Inferior parietal cortex (tissue), 1 donor: ENCODE results near the gene CELSR1.

Source experiments
- DNase-seq: peaks from one replicate; pipeline ENCODE4 v3.0.0-alpha.2; 2016; ENCODE audit errors: extremely low spot score

The CELSR1 gene

DNA sequence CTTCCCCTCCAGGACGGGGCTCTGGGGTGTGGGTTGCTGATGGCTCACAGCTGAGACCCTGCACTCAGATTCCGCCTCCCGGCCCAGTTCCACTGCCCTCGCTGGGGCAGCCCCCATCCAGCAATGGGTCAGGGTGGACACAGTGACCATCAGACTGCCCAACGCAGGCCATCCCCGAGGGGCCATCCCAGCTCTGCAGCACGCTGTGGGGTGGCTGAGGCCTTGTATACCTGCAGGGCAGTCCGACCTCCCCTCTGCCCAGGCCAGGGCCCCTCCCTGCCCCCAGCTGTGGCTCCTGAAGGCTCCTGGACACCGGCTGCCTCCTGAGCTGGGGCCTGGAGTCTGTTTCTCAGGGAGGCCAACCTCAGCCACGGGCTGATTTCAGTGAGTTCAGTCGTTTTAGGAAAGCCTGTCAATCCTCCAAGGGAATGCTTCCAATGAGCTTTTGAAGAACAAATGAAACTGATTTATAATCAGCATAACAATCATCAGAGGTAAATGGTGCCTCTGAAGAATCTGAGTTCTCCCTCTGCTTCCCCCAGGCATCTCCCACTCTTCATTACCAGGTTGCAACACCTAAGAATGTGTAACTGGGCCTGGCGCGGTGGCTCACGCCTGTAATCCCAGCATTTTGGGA, 95.1 kb downstream of the CELSR1 start:
- no peak for DNase-seq

DNA sequence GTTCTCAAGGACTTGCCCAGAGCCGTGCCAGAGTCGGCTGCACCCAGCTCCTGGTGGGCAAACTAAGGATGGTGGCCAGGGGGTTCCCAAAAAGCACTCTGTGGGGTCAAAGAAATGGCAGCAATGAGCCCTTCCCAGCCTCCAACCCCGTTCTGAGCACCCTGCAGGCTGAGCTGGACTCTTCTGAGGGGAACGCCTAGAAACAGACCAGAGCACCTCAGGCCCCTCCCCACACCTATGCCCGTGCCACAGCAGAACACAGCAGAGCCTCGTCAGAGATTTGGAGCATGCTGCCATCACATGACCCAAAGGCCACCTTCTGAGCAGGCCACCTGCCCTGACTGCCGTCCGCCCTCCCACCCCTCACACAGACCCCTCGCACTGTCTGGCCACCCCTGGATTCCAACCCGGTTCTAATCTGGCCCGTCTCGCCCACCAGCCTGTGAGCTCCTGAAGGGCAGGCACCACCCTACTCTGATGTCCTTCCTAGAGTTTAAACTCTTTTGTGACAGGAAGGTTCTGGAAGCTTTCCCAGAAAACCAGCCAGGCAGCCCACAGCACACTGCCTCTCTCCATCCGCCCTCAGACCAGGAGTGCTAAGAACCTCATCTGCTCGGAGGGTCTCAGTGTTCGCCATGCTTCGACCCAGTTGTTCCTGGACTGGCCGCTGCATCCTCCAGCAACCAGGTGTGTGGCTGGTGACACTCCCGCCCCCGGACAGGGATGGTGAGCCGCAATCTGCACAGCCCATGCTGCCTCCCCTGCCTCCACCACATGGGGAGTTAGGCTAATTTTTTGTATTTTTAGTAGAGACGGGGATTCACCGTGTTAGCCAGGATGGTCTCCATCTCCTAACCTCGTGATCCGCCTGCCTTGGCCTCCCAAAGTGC, 97.6 kb downstream of the CELSR1 start:
- no peak for DNase-seq

DNA sequence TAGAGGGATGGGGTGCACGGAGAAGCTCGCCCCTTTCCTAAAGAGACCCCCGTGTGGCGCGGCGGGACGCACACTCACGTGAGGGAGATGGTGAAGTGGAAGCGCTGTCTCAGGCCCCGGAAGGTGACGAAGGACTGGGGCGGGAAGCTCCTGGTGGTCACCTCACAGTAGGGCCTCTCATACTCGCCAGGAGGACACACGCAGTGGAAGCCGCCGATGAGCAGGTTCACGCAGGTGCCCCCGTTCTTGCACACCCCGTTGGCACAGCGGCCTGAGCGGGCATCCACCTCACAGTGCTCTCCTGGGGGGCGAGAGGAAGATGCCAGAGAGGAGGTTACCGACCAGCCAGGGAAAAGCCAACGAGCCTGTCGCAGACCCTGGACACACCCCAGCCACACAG, 98.3 kb downstream of the CELSR1 start:
- DNase-seq: no peak

DNA sequence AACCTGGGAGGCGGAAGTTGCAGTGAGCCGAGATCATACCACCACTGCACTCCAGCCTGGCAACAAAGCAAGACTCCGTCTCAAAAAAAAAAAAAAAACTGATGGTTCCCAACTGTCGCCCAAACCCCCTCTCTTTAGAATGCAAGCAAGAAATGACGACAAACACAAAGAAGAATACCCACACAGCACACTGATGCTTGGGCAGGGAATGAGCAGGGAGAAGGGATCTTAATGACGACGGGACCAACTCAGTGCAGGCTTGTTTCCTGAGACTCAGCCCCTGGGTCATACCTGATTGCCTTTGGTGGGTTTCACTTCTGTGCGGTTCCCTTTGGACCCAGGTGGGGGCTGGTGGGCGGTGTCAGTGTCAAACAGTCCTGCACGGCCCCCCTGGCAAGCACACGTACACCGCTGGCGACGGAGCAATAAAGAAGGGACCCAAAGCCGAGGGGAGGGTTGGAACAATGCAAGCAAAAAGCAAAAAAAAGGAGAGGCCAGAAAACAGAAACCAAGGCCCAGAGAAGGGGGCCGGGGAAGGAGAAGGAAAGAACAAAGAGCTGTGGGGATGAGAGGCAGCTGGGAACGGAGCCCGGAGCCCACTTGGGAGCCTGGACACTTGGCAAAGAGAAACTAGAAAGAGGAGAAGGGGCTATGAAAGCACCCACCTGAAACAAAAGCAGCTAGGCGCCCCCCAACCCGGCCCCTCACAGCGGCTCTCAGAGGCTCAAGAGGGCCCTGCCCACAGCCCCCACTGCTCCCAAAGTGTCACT, 99.6 kb downstream of the CELSR1 start:
- no peak for DNase-seq

DNA sequence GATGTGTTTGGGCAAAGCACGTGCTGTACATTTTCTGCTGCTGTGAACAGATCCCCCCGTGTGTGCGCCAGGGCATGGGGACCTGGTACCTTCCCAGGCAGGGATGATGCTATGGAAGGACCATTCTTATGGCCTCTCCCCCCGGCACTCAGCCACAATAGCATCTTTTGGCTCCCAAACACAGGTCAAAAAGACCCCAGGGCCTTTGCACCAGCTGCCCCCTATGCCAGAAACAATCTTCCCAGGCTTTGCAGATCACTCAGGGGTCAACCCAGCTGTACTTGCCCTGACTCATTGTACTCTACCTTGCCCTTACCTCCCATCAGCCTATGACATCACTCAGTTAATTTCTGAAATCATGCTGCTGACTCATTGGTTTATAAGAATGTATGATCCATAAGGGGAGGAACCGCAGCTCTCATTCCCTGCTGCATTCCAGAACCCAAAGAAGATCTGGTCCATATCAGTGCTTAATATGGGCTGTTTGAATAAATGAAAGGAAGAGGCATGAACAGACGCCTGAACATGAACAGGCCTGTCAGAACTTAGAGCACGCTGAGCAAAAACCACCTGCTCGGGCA, 100.7 kb downstream of the CELSR1 start:
- DNase-seq: no peak

DNA sequence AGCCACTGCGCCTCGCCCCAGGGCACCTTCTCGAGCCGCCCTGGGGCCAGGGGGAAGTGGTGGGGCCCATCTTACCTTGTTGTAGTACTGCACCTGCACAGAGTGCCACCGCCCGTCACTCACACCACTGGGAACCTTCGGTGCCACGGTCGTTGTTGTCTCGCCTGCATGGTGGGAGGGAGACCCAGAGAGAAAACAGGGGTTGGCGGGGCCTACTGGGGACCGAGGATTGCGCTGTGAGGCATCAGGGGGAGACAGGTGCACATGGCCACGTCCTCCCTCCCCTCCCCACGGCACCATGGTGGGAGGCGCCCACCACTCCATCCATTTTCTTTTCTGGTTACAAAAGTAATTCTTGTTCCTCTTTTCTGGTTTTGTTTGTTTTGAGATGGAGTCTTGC, 104.1 kb downstream of the CELSR1 start:
- DNase-seq: no peak

DNA sequence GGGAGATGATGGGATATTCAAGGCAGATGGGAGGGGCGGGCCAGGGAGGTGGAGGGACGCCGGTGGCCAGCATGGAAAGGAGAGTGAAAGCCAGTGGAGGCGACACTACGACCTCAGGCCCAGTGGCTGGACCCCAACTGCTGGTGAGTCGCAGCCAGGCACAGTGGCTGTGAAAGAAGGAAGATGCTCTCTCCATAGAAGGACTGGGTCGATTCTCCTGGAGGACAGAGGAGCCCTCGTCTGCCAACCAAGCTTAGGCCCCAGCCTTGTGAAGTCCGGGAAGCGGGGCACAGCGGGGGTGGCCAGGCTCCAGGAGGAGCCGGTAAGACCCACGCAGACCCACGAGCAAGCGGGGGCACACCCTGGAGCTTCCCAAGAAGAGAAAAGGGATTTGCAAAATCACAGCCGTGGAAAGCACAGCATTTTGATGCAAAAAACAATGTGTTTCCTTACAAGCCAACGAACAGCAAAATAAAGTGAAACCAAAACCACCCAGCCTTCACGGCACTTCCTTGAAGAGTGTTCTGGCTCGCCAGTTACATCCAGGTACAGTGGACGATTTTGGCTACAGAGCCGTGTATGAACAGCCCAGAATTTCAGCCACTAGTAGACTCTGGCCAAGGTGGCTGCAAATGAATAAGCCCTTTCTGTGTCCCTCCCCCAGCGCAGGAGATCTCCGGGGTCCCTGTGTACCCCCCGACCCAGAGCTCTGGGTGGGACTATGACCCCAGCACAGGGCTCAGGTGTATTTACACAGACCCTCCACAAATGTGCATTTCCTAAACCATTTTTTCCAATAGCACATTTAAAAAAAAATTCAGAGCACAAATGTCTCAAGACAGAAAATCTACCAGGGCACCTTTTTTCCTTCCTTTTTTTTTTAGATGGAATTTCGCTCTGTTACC, 105.0 kb downstream of the CELSR1 start:
- no peak for DNase-seq

DNA sequence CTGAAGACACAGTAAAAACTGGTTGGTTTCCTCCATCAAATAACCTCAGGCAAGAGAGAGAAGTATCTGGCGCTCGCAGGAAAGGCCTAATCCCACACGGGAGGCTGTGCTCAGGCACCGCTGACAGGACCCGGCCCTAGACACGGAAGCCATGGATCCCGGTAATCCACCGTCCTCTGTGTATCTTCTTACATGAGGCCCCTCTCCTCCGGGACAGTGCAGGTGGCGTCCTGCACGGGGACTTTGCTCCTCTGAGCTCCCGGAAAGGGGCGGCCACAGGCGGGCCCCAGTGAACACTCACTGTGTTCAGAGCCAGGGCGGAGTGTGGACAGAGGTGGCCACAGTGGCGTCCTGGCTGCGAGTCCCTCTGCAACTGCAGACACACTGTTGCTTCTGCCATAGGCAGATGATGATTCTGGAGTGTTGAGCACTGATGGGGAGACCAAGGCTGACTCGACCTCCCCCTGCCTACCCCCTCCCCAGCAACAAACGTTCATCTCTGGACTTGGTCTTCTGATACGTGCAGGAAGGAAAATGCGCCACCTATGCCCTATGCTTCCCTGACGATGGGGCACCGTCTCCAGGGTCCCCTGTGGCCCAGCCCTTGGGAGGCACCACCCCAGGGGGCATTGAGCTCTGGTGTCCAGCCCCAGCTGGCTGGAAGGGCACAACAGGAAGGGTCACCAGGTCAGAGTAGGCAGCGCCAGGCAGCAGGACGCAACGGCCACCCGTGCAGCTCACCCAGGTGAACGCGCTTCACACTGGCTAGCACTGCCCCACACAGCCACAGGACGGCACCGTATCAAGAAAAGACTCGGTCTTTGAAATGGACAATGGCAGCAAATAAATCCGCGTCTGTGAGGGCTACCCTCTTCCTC, 106.2 kb downstream of the CELSR1 start:
- no peak for DNase-seq

DNA sequence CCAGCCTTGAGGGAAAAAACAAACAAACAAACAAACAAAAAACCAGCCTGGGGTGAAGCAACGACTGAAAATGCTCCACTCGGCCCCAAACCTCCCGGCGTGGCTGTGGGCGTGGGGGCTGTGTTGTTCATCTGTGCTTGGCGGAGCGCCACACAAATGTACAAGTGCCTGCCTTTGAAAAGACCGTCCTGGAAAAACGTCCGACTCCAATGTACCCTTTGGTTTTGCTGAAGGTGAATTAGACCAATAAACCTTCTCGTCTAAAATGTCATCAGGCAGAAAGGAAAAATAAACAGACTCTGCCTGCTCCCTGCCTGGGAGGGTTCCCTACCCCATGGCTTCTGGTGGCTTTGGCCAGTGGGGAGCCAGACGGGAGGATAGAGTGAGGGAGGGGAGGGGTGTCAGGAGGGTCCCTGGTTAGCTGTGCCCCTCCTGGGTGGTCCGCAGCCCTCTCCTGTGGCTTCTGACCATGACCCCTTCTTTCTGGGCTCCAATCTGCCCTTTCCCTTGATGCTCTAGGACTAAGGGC, 108.0 kb downstream of the CELSR1 start:
- no peak for DNase-seq

DNA sequence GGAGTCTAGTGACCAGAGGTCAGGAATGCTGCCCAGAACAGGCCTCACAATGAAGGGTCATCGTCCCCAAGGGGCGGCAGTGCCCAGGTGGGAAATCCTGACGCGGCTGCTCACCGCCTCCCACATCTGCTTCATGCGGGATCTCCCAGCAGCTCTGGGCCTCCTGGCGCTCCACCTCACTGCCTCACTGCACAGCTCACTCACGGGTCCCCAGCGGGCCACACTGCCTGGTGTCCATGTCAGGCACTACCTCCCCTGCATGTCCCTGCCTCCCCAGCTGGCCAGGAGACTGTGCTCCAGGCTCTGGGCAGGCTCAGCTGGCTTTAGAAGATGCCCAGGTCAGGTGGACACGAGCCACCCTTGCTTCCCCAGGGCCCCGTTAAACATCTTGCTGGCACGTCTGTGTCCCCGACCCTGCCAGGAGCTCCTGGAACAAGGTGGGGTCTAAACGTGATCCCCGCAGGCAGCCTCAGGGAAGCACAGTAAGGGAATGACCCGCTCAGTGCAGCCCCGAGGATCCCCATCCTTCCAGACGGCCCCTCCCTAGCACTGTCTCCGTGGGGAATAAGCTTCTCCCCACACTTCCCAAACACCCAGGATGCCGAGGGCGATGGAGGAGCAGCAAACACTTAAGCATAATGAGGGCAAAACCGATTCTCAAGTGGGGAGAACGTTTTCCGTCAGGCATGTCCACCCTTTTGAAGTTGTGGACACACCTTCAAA, 108.7 kb downstream of the CELSR1 start:
- DNase-seq: no peak

DNA sequence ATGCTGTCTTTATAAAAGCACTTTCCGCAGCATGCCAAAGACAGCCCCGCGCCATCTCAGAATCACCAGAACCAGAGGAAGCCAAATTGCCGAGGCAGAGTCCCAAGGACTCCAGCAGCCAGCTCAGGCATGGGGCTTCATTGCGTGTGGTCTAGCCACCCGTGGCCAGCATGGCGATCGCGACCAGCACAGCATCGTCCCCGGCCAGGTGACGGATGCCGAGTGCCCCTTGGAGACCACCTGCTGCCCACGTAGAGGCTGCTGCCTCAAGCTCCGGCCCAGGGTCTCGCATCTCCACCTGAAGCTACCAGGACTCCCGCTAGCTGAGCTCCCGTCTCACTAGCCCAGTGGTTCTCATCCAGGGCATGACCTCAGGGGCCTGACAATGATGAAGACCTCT, 109.2 kb downstream of the CELSR1 start:
- no peak for DNase-seq

DNA sequence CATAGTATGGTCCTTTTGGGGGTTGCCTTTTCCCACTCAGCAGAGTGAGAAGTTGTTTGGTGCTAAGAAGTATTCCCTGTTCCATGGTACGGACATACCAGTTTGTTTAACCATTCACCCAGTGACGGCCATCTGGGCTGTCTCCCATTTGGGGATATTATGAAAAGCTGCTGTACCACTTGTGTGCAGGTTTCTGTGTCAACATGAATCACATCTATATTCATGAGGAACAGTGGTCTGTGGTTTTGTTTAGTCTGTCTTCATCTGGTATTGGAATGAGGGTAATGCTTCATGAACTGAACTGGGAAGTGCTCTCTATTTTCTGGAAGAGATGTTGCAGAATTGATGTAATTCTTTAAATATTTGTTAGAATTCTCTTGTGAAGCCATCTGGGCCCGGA, 112.4 kb downstream of the CELSR1 start:
- no peak for DNase-seq

DNA sequence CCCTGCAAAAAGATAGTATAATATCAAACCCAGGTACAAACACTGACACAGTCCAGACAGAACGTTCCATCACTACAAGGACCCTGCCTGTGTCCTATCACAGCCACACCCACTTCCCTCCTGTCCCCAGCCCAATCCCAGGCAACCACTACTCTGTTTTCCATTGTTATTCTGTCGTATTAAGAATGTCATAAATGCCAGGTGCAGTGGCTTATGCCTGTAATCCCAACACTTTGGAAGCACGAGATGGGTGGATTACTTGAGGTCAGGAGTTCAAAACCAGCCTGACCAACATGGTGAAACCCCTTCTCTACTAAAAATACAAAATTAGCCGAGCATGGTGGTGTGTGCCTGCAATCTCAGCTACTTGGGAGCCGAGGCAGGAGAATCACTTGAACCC, 112.9 kb downstream of the CELSR1 start:
- DNase-seq: no peak

DNA sequence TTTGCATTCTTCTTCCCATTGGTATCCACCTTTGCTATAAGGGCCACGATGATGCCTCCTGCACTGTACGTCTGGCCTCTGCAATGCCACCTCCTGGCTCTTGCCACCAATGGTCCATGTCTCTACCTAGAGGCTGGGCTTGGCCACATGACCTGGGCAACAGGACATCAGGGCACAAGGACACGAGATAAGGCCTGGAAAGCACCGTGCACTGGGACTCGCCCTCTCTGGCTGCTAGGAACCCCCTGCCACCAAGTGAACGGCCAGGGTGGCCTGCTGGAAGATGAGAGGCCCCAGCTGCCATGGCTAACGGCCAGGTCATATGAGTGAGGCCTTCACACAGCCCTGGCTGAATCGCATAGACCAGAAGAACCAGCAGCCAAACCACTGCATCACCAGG, 114.5 kb downstream of the CELSR1 start:
- DNase-seq: no peak

DNA sequence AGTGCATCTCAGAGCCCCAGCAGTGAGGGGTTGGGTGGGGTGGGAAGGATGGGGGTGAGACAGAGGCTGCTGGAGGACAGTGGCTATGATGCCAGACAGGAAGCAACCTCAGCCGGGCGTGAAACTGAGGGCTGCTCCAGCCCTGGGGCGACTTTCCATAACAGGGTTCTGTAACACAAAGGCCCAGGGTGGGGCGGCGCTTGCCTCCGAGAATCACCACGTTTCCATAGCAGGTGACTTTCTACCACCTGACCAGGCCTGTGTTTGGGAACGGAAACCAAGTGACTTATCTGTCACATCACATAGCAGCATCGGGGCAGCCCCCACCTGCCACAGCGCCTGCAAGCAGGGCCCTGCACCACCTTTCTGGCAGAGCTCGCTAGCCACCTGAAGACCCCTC, 116.2 kb downstream of the CELSR1 start:
- DNase-seq: no peak

DNA sequence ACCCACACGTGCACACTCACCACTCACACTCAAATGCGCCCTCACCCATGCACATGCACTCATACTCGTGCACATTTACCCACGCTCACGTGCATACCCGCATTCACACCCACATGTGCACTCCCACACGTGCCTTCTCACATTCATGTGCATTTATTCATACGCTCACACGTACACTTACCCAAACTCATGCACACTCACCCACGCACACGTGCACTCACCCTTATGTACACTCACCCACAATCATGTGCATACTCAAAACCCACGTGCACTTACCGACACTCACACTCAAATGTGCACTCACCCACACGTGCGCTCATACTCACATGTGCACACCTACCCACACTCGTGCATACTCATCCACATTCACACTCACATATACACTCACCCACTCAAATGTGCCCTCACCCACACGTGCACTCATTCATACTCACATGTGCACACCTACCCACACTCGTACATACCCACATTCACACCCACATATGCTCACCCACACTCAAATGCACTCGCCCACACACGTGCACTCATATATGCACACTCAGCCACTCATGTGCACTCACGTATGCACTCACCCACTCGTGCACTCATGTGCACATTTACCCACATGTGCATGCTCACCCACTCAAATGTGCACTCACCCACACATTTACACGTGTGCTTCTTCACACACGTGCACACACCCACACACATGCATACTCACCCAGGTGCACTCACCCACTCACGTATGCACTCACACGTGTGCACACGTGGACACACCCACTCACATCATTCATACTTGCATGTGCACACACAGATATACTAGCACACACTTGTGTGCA, 117.5 kb downstream of the CELSR1 start:
- DNase-seq: no peak

DNA sequence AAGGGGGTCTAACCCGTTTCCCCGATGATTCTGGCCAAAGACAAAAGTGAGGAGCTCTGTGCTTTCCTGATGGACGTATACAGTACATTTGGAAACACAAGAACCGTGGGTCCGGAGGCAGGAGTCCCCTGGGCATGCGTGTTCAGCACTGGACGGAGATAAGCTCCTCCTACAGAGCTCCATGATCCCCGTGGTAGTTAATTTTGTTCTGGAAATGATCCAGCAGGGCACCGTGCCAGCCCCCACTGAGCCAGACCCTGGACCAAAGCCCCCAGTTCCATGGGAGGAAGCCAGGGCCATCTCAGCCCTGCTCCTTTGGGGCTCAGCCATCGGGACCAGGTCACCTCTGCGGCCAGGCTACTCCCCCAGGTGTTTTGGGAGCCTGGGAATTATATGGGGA, 118.6 kb downstream of the CELSR1 start:
- no peak for DNase-seq

DNA sequence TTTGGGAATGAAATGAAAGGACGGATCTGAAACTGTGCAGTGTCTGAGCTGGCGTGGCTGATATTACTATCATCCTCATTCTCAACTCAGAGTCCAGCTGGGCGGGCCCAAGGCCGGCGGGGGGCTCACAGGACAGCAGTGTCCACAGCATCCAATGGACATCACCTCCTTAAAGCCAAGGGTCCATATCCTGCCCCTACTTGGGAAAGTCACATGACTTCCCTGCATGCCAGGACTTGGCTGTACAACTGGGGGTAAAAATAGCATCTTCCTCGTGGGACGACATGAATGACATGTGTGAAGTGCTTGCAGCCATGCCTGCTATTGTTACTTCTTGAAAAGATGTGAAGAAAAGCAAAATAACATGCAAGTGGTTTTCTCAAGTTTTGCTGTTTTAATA, 119.7 kb downstream of the CELSR1 start:
- no peak for DNase-seq
